Measurements from ENCODE around the gene PLCB1.
"Not testable (repeated sequence)": the region's sequence is repeated elsewhere in the genome, so short reads cannot be mapped to it uniquely, and the experiment has no call there.

The PLCB1 gene

DNA sequence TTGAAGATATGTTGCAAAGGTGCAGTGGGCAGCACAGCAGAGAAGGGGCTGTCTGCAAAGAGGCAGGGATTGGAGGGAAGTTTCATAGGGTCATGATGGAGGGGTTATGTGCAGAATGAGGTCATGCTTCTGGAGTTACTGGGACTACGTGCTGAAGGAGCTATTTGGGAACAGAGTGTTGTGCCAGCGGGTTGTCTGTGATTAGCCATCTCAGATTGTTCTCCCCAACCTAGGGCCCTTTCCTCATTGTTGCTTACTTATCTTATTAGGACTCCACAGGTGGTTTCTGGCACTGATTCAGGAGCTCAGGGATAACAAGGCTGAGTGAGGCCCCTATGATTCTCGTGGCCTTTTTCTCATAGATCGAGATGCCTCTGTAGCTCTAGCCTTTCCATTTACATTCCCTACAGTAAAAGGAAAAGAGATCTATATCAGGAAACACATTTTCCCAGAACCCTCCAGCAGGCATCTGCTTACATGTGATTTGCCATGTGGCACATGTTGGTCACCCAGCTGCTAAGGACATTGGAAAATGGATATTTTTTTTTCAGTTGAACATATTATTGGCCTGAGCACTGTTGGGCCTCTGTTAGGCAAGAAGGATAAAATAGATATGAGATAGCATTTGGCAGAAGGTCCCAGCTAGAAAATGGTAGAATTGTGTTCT, 507.2 kb downstream of the PLCB1 start:
- DNase-seq (ENCODE audit: low read depth in 2 of 2, low spot score in 1 of 2) = no peak

- DNase-seq (ENCODE audit: low read depth in 2 of 2, low spot score in 1 of 2) = no peak
These were observed 508.4 kb downstream of the PLCB1 start for GRCh38 chr20:8640461-8640860.

GRCh38 chr20:8642247-8642646, 510.2 kb downstream of the PLCB1 start:
- DNase-seq (ENCODE audit: low read depth in 2 of 2, low spot score in 1 of 2) = no peak

DNA sequence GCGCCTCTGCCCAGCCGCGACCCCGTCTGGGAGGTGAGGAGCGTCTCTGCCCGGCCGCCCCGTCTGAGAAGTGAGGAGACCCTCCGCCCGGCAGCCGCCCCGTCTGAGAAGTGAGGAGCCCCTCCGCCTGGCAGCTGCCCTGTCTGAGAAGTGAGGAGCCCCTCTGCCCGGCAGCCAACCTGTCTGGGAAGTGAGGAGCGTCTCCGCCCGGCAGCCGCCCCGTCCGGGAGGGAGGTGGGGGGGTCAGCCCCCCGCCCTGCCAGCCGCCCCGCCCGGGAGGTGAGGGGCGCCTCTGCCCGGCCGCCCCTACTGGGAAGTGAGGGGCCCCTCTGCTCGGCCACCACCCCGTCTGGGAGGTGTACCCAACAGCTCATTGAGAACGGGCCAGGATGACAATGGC, 512.4 kb downstream of the PLCB1 start:
- not testable (repeated sequence) for DNase-seq (ENCODE audit: low read depth in 2 of 2, low spot score in 1 of 2)

DNA sequence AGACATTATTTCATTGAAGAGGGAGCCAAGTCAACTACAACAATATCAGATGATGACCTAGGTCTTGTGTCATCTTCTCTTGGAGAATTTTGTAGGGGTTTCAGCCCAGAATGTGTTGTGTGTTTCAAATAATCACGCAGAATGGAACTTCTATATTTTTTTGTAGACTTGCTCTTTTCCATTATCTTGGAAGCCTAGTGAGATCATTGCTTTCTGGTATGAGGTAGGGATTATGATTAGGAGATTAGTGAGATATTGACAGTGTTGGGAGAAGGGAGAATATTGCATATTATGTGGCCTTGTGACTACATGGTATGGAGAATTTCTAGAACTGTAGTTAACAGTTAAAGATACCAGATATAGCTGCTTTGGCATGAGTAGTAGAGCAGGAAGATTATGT, 513.3 kb downstream of the PLCB1 start:
- DNase-seq (ENCODE audit: low read depth in 2 of 2, low spot score in 1 of 2) = no peak

DNA sequence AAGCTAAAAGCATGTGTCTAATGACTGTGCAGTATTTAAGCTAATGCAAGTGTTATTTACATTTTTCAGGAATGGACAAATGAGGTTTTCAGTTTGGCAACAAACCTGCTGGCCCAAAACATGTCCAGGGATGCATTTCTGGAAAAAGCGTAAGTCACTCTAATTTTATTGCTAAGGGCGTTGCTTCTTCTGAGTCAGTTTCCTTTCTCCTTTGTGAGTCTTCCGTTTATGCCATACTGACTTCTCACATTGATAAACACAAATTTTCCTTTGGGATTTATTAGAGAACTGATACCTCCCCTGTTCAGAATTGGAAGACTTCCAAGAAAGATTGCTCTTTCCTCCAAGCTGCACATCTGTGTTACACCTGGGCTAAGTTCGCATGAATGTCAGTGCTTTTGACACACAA, 514.0 kb downstream of the PLCB1 start:
- no peak for DNase-seq (ENCODE audit: low read depth in 2 of 2, low spot score in 1 of 2)

DNA sequence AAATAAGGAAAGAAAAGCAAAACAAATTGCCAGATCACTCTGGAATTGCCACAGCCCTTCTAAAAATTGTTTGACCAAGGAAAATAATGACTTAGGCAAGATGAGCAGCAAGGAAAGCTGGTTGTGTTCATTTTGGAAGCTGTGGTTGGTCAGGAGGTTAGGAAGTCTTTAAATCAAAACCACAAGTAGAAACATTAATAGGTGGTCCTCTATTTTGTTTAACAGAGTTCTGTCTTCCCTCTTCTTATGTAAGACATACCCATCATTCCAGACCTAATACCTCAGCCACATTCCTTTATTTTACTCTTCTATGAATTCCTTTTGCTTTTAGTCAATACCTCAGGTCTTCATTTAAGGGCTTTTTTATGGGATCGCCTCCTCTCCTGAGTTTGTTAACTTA, 514.6 kb downstream of the PLCB1 start:
- DNase-seq (ENCODE audit: low read depth in 2 of 2, low spot score in 1 of 2) = no peak

GRCh38 chr20:8647961-8648441, 515.9 kb downstream of the PLCB1 start:
- DNase-seq (ENCODE audit: low read depth in 2 of 2, low spot score in 1 of 2) = no peak

DNA sequence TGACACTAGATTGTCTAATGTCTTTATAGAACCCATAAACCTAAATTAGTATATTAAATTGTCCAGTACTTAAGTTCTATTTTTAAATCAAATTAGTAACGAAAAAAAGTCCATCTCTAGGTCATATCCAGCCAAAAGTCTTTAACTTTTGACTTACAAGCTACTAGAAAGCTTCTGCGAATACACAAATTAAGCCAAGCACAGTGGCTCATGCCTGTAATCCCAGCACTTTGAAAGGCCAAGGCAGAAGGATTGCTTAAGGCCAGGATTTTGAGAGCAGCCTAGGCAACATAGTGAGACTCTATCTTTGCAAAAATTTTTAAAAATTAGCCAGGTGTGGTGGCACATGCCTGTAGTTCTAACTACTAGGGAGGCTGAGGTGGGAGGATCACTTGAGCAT, 516.4 kb downstream of the PLCB1 start:
- no peak for DNase-seq (ENCODE audit: low read depth in 2 of 2, low spot score in 1 of 2)

GRCh38 chr20:8652396-8652795, 520.3 kb downstream of the PLCB1 start:
- DNase-seq (ENCODE audit: low read depth in 2 of 2, low spot score in 1 of 2) = no peak

DNA sequence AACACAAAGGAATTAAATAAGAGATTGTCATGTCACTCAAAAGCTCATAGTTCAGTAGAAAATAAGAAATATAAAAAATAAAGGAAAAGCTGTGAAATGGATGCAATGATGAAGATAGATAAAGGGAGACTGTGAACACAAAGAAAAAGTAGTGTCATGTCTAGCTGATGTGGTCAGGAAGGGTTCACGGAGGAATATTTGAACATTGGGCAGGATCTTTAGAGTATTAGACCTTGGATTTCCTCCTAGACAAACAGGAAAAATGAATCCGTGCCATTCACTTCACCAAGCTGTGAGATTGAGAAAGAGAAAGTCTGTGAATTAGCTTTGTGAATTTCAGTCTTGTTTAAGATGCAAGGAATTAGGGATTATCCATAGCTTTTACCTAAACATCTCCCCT, 522.4 kb downstream of the PLCB1 start:
- no peak for DNase-seq (ENCODE audit: low read depth in 2 of 2, low spot score in 1 of 2)

DNA sequence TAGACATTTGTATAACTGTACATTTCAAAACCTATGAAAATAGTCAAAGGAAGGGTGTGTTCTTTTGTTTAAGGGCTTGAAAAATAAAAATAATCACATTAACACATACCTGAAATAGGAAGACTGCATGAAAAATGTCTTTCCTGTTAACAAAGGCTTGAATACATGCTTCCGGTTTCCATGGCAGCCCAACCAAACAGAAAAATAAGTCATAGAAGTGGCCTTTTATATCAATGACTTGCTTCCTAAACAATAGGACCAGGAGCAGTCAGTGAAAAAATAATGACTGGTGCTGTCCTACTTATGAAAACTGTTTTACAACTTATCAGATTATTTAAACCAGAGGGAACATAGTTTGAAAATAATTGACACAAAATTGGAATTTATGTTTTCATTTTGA, 524.3 kb downstream of the PLCB1 start:
- DNase-seq (ENCODE audit: low read depth in 2 of 2, low spot score in 1 of 2) = no peak

DNA sequence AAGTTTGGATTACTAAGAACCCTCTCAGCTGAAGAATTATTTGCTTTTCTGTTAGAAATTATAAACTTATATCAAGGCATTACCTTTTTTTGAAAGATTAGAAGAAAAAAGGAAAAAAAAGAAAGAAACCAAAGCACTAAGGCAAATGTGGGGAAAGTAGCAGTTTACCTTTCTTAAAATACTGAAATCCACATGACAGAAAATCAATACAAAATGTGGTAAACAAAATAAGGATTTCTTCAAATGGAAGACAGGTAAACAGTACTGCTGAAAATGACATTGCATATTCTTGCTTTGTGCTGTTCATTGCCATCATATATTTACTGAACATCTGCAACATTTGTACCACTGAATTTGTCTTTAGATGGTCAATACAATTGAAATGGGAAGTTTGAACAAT, 525.6 kb downstream of the PLCB1 start:
- DNase-seq (ENCODE audit: low read depth in 2 of 2, low spot score in 1 of 2) = no peak

DNA sequence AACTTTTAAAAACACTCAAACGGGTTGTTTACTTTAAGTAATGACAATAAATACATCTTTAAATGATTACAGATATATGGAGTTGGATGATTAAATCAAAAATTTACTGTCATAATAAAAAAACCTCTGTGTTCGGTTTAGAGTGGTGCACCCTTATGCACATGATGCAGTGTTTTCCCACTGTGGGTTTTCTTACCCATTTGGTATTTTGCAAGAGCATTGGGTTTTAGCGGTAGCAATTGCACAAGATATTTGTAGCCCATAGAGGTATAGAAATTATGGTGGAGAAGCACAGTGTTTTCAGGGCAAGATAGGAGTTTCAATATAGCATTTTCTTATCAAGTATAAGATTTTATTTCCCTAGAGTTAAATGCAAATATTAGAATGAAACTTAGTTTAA, 526.0 kb downstream of the PLCB1 start:
- DNase-seq (ENCODE audit: low read depth in 2 of 2, low spot score in 1 of 2) = no peak

DNA sequence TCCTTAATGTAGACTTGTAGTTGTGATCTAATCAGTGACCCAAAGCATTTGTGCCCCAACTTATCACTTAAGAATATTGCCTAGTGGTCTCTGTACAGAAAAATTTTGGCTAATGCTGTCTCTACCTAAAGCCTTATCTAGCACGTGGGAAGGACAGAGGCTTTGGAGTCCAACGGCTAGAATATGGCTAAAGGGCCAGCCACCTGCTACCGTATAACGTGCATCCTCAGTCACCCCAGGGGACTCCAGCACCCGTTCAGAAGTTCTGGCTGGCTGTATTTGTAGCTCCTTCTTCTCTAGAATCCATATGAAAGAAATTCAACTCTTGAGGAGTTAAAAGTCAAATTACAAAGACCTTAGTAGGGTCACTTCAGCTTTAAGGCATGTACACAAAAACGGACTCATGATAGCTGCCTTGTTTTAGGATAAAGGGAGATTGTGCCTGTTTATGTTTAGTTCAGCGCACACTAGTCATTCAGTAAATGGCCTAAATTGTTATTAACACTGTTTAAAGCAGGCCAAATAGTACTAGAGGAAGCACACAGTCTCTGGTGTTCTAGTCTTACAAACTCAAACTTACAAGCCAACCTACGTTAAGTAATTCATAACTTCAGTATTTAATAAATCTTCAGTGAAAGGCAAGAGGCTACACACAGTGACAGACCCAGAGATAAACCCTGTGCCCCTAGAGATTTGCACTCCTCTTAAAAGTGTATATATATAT, 529.3 kb downstream of the PLCB1 start:
- DNase-seq (ENCODE audit: low read depth in 2 of 2, low spot score in 1 of 2) = no peak

DNA sequence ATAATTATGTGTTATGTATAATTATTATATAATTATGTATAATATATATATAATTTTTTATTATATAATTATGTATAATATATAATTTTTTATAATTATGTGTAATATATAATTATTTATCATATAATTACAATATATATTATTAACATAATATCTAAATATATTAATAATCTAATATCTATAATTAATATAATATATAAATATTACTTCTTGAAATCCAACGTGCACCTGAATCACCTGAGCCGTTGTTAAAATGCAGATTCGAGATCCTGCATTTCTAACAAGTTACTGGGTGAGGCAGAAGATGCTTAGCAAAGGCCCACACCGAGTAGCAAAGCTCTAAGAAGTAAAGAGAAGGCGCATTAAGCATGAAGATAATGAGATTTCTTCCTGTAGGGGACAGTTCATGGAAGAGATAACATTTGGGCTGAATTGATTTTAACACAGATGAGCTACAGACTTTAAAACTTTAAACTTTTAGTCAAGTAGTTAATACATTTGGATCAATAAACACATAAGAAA, 530.4 kb downstream of the PLCB1 start:
- no peak for DNase-seq (ENCODE audit: low read depth in 2 of 2, low spot score in 1 of 2)

DNA sequence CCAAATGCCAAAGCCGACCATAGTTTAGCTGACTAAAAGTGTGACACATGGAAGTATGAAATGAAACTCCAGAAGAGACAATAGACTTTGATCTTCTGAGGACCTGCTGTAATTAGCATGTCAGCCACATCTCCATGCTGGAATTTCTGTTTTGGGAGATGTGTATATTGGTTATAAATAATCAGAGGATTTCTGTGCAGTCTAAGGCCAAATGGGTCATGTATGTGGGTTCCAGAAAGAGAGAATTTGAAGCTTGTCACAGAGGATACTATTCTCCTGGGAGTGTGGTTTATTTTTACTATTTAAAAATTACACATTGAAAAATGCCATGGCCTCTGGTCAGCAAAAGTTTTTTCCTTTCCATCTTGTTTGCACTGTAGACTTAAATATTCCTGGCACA, 531.4 kb downstream of the PLCB1 start:
- DNase-seq (ENCODE audit: low read depth in 2 of 2, low spot score in 1 of 2) = no peak

GRCh38 chr20:8664778-8665177, 532.7 kb downstream of the PLCB1 start:
- no peak for DNase-seq (ENCODE audit: low read depth in 2 of 2, low spot score in 1 of 2)

GRCh38 chr20:8667306-8667705, 535.2 kb downstream of the PLCB1 start:
- no peak for DNase-seq (ENCODE audit: low read depth in 2 of 2, low spot score in 1 of 2)

- no peak for DNase-seq (ENCODE audit: low read depth in 2 of 2, low spot score in 1 of 2)
These were observed 538.3 kb downstream of the PLCB1 start for GRCh38 chr20:8670207-8670892.

- no peak for DNase-seq (ENCODE audit: low read depth in 2 of 2, low spot score in 1 of 2)
These were observed 538.8 kb downstream of the PLCB1 start for GRCh38 chr20:8670893-8671215.

- no peak for DNase-seq (ENCODE audit: low read depth in 2 of 2, low spot score in 1 of 2)
These were observed 539.4 kb downstream of the PLCB1 start for GRCh38 chr20:8671370-8671961.

Measured in stimulated activated CD8-positive, alpha-beta memory T cell treated with anti-CD3 and anti-CD28 coated beads, Interleukin-4, amount 100 ng/mL, for 4 hours (primary cell).